Left renal cortex interstitium (tissue), 4 donors: ENCODE results near the gene DCTPP1. TPM values are rescaled to one million over a fixed set of nuclear protein-coding genes. Genes with fewer than 3 reads are reported as not detected.

Experiments used
- DNase-seq, 4 donors: peaks; one replicate each; pipeline ENCODE4 v3.0.0-alpha.2; 2013; ENCODE audit warnings: low read depth in 4 of 4, low spot score in 2 of 4, missing footprints in 1 of 4
- polyA plus RNA-seq, 4 donors: library from polyadenylated mRNA; unstranded; fragments of 120-200 nt; gene quantifications; one replicate each; pipeline ENCODE4 v1.2.1, GENCODE V29; 2013; ENCODE audit not compliant: insufficient read length in 4 of 4

DCTPP1 gene
- polyA plus RNA-seq, 4 donors = 44.1 to 64.1 (median 48.8) TPM

DNA sequence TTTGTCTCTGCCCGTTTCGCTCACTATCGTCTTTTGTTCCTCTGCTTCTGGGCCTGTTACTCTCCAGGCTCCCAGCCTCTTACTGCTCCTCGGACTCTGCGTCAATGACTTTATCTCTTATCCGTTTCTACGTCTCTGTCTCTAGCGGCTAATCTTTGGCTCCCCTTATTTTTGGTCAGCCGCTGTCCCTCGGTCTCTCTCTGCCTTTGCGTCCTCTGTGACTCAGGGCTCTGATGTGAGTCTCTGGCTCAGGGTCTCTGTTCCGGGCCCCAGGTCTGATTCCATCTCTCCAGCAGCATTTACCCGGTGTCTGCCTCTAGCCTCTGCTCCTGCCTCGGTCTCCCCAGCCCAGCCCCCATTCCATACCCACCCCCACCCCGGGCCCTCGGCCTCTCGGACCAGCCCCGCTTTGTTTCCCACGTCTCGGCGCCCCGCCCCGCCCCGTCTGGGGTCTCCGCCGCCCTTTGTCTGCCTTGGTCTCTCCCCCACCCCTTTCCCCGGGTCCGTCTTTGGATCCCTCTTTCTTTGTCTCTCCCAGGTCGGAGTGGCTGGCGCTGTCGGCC is 35.2 kb downstream of the DCTPP1 start:
- DNase-seq = no peak

DNA sequence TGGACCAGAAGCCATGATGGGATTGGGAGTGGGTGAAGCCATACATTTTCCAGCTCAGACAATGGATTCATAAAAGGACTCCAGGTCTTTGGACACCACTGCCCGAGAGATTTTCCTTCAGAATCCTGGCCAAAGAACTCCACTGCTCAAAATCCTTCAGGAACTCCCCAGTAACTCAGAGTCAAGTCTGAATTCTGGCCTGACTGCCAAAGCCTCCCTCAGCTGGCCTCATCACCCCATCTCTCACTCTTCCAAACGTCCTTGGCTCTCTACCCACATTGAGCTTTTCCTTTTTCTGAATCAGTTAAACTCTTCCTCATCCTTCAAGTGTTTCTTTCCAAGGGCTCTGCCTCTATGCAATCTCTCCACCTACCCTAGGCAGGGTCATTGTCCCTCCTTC is 46.3 kb downstream of the DCTPP1 start:
- DNase-seq = no peak

DNA sequence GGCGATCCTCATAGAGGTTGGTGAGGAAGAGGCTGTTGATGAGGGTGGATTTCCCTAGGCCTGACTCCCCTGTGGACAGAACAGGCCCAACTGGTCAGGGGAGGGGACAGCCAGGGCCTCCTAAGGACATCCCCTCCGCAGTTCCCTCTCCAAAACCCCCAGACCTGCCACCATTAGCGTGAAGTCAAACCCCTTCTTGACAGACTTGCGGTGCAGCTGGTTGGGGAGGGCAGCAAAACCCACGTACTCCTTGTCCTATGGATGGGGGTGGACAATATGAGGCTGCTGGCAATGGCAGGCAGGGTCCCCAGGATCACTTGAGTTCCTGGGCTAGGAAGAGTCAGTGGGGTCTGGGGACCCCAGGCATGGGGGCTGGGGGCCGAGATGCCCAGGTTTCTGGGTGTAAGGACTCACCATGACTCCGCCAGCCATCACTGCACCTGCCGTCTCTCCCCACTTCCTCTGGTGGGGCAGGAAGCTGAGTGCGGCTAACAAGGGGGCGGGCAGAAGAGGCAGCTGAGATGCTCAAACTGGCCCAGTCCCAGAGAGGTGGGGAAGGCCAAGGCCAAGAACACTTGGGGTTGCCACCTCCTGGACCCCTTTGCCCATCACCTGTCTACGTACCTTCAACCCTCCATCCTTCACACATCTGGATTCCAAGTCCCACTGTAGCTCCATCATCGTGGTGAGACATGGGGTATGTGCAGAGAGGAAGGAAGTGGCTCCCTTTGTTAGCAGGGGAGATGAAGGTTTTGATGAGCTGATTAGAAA is 47.5 kb downstream of the DCTPP1 start, which contains the start of gene SEPTIN1:
Gene SEPTIN1, minus strand, starts transcription at position 451 of the 771 bp plus-strand sequence. Its CDS starts 19 bp downstream, at position 432.
- no peak for DNase-seq

DNA sequence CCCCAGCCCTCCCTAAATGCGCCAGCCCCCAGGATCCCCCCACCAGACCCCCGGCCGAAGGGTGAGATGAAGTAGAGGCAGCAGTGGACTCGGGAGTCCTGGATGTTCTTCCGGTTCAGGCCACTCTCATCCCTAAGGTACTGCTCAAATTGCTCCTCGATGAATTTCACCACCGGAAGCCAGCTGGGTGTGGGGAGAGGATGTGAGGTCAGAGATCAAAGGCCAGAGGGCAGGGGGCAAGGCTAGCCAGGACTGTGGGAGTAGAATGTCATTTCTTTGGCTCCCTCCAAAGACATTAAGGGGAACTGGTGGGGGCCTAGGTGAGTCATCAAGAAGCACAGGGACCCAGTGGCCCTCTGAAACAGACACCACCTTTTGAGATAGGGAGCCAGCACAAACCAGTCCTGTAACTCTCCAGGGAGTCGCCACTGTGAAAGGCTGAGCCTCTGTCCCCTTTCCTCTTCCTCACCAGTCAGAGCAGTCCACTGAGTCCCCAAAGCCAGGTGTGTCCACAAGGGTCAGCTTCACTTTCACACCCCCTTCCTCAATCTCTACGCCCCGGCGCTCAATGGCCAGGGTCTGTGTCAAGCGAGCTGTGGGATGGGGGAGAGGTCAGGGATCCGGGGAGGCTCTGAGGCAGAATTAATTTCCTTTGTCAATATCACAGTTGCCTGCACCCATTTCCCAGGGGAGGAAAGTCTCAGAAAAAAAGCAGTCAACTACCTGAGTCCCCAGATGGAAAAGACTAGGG is 48.4 kb downstream of the DCTPP1 start:
- DNase-seq = no peak

DNA sequence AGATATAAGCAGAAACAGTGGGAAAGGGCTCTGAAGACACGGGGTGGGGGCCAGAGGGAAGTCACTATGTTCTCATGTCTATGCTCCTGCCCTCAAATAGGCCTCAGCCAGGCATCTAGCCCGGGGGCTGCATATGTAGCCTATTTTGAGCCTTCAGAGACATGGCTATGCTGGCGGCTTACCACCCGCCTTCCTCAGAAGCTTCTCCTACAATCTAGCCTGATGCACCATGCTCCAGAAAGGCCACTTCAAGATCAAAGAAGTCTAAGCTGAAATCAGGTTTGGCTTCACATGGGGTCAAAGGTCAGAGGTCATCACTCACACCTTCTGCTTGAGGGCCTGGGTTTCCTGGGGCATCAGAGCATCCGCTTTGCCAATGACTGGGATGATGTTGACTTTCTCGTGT is 49.0 kb downstream of the DCTPP1 start:
- no peak for DNase-seq

DNA sequence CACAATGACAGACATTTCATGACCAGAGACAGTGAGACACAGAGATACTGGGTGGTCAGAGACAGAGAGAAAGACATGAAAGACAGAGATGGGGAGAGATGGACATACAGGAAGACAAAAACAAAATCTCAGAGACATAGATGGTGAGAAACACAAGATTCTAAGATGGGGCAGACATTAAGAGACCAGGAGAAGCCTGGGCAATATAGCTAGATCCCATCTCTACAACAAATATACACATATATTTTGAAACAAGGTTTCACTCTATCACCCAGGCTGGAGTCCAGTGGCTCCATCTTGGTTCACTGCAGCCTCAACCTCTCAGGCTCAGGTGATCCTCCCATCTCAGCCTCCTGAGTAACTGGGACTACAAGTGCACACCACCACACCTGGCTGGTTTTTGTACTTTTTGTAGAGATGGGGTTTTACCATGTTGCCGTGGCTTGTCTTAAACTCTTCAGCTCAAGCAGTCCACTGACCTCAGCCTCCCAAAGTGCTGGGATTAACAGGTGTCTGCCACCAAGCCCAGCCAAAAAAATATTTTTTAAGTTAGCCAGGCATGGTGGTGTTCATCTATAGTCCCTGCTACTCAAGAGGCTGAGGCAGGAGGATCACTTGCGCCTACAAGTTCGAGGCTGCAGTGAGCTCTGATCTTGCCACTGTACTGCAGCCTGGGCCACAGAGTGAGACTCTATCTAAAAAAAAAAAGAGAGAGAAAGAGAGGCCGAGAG is 49.6 kb downstream of the DCTPP1 start:
- DNase-seq = no peak

DNA sequence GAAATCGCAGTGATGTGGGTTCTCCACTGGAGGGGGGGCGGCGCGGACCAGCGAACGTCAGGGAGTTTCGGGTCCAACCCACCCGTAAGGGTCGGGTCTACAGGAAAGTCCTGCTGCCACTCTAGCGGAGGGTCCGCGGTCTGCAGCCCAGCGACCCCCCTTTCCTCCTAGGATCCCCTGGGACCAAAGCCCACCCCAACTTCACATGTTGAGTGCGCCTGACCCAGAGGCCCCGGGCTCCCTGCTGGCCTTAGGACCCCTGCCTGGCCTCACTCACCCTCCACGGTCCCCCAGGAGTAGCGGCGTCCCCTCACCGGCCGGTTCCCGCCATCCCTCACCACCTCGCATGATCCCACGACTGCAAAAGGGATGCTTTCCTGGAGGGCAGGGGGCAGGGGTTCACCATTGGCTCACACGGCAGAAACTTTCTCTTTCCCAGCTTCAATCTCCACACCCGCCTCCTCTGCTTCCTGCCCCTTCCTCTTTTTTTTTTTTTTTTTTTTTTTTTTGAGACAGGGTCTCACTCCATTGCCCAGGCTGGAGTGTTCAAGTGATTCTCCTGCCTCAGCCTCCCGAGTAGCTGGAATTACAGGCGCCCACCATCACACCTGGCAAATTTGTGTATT is 50.6 kb downstream of the DCTPP1 start:
- DNase-seq = no peak

DNA sequence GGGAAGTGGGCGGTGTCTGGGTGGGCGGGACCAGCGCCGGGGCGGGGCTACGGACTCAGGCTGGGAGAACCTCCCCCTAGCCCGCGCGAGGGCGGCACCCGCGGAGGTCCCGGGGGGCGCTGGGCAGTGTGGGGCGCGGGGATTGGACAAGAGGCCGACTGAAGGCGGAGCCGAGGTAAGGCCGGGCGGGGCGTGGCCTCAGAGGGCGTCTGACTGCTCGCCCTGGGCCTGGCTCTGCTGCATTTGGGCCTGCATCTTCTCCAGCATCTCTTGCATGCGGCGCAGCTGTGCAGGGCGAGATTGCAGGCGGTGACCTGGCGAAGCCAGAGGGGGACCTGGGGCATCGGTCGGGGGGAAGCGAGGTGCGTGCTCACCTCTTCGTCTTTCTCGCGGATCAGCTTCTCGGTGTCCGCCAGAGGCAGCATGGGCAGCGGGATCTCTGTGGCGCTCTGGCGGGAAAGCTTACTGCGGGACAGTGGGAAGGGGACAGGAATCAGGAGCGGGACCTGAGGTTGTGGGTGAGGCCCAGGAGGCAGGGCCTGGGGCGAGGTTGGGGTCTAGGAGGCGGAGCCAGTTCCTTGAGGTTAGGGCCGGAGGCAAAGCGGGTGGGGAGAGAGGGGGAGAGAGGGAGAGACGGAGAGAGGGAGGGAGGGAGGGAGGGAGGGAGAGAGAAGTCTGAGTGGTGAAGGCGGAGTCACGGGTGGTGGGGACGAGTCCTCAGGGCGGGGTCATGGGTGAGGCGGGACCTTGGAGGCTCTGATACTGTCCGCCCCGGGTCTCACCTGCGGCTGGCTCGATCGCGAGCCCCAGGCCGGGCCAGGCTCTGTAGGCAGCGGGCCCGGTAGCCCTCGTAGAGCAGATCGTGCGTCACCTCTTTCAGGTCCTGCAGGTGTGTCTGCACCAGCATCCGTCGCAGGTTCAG is 51.3 kb downstream of the DCTPP1 start:
- peak; percentile 79 to 95 (median 92) for DNase-seq

DNA sequence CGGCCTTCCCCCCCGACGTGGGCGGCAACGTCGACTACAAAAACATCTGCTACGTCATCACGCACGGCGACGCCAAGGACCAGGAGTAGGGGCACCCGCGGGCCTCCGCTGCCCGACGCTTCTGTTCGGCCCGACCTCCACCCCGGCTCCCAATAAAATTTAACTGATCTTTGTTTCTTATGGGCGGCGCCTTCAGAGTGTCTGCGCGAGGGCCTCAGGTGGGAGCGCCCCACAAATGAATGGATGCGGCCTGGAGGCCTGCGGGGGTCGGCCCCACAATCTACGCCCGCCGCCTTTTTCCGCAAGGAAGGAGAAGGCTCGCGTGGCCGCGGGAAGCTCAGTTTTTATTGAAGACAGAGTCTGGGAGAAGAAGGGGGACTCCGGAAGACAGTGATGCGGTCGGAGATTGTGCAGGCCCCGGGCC is 52.0 kb downstream of the DCTPP1 start:
- DNase-seq = peak in 2 of 4 donors; percentile 80 to 82

DNA sequence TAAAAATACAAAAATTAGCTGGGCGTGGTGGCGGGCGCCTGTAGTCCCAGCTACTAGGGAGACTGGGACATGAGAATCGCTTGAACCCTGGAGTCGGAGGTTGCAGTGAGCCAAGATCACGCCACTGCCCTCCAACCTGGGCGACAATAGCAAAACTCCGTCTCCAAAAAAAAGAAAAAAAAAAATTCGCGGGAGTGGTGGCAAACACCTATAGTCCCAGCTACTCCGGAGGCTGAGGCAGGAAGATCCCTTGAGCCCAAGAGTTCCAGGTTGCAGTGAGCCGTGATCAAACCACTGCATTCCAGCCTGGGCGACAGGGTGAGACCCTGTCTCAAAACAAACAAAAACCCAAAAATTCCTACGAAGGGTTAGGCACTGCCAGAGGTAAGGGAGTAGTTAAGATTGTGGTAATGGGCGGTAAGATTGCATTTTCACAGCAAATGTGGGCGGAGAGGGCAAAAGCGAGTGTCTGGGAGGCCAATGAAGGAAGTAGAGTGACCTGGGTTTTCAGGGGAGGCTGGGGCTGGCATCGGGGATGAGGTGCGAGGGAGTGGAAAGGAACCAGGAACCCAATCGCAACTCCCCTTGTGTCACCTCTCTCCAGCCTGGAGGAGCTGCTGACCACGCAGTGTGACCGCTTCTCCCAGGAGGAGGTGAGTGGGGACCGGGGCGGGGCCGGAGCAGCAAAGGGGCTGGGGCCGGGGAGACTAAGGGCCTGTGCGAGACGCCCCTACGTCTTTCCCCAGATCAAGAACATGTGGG is 52.6 kb downstream of the DCTPP1 start:
- no peak for DNase-seq

DNA sequence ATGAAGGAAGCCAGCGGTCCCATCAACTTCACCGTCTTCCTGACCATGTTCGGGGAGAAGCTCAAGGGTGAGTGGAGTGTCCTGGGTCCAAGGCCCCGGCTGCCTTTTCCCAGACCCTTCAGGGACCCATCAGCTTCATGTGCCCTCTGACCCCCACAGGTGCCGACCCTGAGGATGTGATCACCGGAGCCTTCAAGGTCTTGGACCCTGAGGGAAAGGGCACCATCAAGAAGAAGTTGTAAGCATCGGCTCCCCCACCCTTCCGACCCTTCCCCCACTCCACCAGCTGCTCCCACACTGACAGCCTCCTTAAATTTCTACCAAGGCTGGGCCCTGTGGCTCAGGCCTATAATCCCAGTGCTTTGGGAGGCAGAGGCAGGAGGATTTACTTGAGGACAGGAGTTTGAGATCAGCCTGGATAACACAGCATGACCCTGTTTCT is 53.3 kb downstream of the DCTPP1 start:
- no peak for DNase-seq

- no peak for DNase-seq
These were observed 54.0 kb downstream of the DCTPP1 start for GRCh38 chr16:30375864-30376263.

DNA sequence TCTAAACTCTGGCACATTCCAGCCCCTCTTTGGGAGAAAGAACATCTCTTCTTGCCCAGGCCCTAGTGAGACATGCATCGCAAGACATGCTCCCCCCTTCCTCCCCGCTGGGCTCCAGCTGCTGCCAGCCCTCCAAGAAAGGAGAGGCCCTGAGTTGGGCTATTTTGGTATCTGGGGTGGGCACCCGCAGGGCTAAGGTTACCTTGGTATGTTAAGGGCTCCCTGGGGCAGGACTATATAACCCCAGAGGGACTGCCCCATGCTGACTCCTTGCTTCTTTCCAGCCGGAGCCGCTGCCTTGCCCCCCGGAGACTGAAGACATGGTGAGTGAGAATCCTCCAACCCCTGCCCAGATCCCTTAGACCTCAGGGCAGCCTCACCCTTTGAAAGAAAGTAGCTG is 55.3 kb downstream of the DCTPP1 start, which contains the start of gene MYL11:
Gene MYL11, plus strand, starts transcription at position 265 of the 400 bp plus-strand sequence. Its CDS starts 56 bp downstream, at position 321.
- no peak for DNase-seq

Other genes with a start within 250 kb of the DCTPP1 start
- 10 to 100 TPM in 2 of 4 donors, 1 to 10 TPM in 2; 7.6 to 15.3 (median 11.2) TPM for gene CORO1A, start 246.4 kb downstream of the DCTPP1 start, polyA plus RNA-seq
- 10 to 100 TPM; 25.8 to 48.3 (median 30.7) TPM for gene BOLA2B, start 236.4 kb downstream of the DCTPP1 start, polyA plus RNA-seq
- gene SLX1A, start 236.2 kb downstream of the DCTPP1 start, polyA plus RNA-seq = 10 to 100 TPM; 16.4 to 38.3 (median 30.9) TPM
- gene SULT1A3, start 230.8 kb downstream of the DCTPP1 start, polyA plus RNA-seq = 10 to 100 TPM in 3 of 4 donors, 1 to 10 TPM in 1; 2.9 to 16.8 (median 14.2) TPM
- 10 to 100 TPM in 2 of 4 donors, 1 to 10 TPM in 2; 2.1 to 29.1 (median 10.9) TPM for gene NPIPB13, start 181.6 kb downstream of the DCTPP1 start, polyA plus RNA-seq
- 10 to 100 TPM; 55.4 to 65.2 (median 61.0) TPM for gene CD2BP2, start 74.7 kb downstream of the DCTPP1 start, polyA plus RNA-seq
- gene TBC1D10B, start 59.5 kb downstream of the DCTPP1 start, polyA plus RNA-seq = 10 to 100 TPM; 28.5 to 46.7 (median 39.8) TPM
- 1 to 10 TPM in 1 of 4 donors, under 1 TPM in 3; 0.51 to 1.6 (median 0.62) TPM for gene MYL11, start 55.2 kb downstream of the DCTPP1 start, polyA plus RNA-seq
- 1 to 10 TPM; 1.5 to 3.6 (median 2.8) TPM for gene SEPTIN1, start 47.5 kb downstream of the DCTPP1 start, polyA plus RNA-seq
- gene ZNF48, start 34.6 kb downstream of the DCTPP1 start, polyA plus RNA-seq = 10 to 100 TPM; 11.7 to 17.5 (median 13.7) TPM
- gene ZNF771, start 22.4 kb downstream of the DCTPP1 start, polyA plus RNA-seq = 10 to 100 TPM in 1 of 4 donors, 1 to 10 TPM in 3; 5.5 to 12.5 (median 6.9) TPM
- gene SEPHS2, start 15.8 kb upstream of the DCTPP1 start, polyA plus RNA-seq = 100 to 1,000 TPM in 1 of 4 donors, 10 to 100 TPM in 3; 84.0 to 104 (median 94.8) TPM
- gene ITGAL, start 42.7 kb upstream of the DCTPP1 start, polyA plus RNA-seq = 1 to 10 TPM; 1.0 to 3.5 (median 1.7) TPM
- gene ZNF768, start 96.5 kb upstream of the DCTPP1 start, polyA plus RNA-seq = 10 to 100 TPM; 47.3 to 73.7 (median 63.8) TPM
- 10 to 100 TPM in 3 of 4 donors, 1 to 10 TPM in 1; 9.1 to 12.3 (median 11.3) TPM for gene ZNF747, start 104.8 kb upstream of the DCTPP1 start, polyA plus RNA-seq
- gene ZNF764, start 128.3 kb upstream of the DCTPP1 start, polyA plus RNA-seq = 10 to 100 TPM in 3 of 4 donors, 1 to 10 TPM in 1; 9.4 to 18.6 (median 15.0) TPM
- gene ZNF688, start 141.7 kb upstream of the DCTPP1 start, polyA plus RNA-seq = 10 to 100 TPM; 11.3 to 18.5 (median 15.8) TPM
- gene ZNF785, start 155.7 kb upstream of the DCTPP1 start, polyA plus RNA-seq = 10 to 100 TPM; 17.5 to 36.5 (median 27.8) TPM
- 10 to 100 TPM; 12.8 to 16.0 (median 14.4) TPM for gene ZNF689, start 180.4 kb upstream of the DCTPP1 start, polyA plus RNA-seq
- 10 to 100 TPM; 38.2 to 54.8 (median 46.0) TPM for gene PRR14, start 220.9 kb upstream of the DCTPP1 start, polyA plus RNA-seq
- 10 to 100 TPM; 39.7 to 97.0 (median 67.1) TPM for gene FBRS, start 228.4 kb upstream of the DCTPP1 start, polyA plus RNA-seq